Endothelial cell of umbilical vein (primary cell): ENCODE measurements around the gene ABCA2. TPM values are rescaled to one million over a fixed set of nuclear protein-coding genes. Genes with fewer than 3 reads are reported as not detected.

Experiments used
- BruUV-seq: library from RNA; stranded (reverse); fragments of 400-500 nt; replicated peaks from 2 replicates; lab custom pipeline; 2021; lab: Mats Ljungman, UMichigan
- CTCF ChIA-PET: fragments of 300-600, 350-600 bp; sonication (Branson Sonifier 250); formaldehyde crosslinking; loops from one replicate; lab custom pipeline; 2021; ENCODE audit warnings: antibody characterized with exemption, inconsistent platforms; lab: Charles Lee
- POLR2A ChIA-PET: fragments of 300-600, 350-600 bp; sonication (Branson Sonifier 250); formaldehyde crosslinking; loops from one replicate; lab custom pipeline; 2021; ENCODE audit warnings: antibody characterized with exemption, inconsistent platforms; lab: Charles Lee
- DNase-seq: peaks from one replicate; pipeline ENCODE4 v3.0.0-alpha.2; 2011; ENCODE audit warnings: low read depth, low spot score
- FAIRE-seq: peaks from 2 replicates; lab custom pipeline; 2011; peaks lifted over from hg19 to GRCh38; lab: Jason Lieb, UNC
- H2AFZ ChIP-seq: 2 replicates; pipeline ENCODE4 v1.6.0; 2012; ENCODE audit warnings: low read depth, low read length, control low read depth, inconsistent platforms
- H3K27ac ChIP-seq: 2 replicates; pipeline ENCODE4 v1.5.1; 2011; ENCODE audit warnings: low read depth, mild to moderate bottlenecking, control low read depth, low read length, moderate library complexity; ENCODE audit not compliant: insufficient read depth
- H3K27me3 ChIP-seq, 2 experiments: 2 replicates each; pipeline versions ENCODE4 v1.6.0 to v1.6.1; 2011; ENCODE audit warnings: low read length in 2 of 2, mixed read lengths in 1 of 2; ENCODE audit not compliant: control insufficient read depth in 2 of 2, insufficient read depth in 2 of 2
- H3K36me3 ChIP-seq, 2 experiments: 2 replicates in 1 of 2; 3 replicates in 1 of 2; pipeline ENCODE4 v1.5.1; 2011; ENCODE audit warnings: low read length in 2 of 2, mild to moderate bottlenecking in 1 of 2, moderate library complexity in 1 of 2; ENCODE audit not compliant: control insufficient read depth in 2 of 2, insufficient read depth in 2 of 2; ENCODE audit errors: extremely low read depth in 1 of 2
- H3K4me1 ChIP-seq: 3 replicates; pipeline ENCODE4 v1.5.1; 2011; ENCODE audit warnings: mild to moderate bottlenecking, low read length; ENCODE audit not compliant: control insufficient read depth, insufficient read depth; ENCODE audit errors: extremely low read depth
- H3K4me2 ChIP-seq: 2 replicates; pipeline ENCODE4 v1.6.1; 2011; ENCODE audit warnings: low read length, control low read depth, mixed read lengths; ENCODE audit not compliant: insufficient read depth
- H3K4me3 ChIP-seq, 3 experiments: fragments of 200-600 bp in 1 of 3; sonication (generic), shearing (Covaris generic) in 1 of 3; replicated peaks in 1 of 3; 2 replicates each; pipeline ENCODE4 v1.5.1; 2011 to 2016; ENCODE audit warnings: control low read depth in 3 of 3, low read length in 3 of 3, mild to moderate bottlenecking in 2 of 3, inconsistent platforms in 1 of 3, low read depth in 1 of 3, moderate library complexity in 1 of 3; ENCODE audit not compliant: insufficient read depth in 1 of 3
- H3K79me2 ChIP-seq: 2 replicates; pipeline ENCODE4 v1.6.0; 2012; ENCODE audit warnings: low read length, inconsistent platforms; ENCODE audit not compliant: control insufficient read depth, insufficient read depth
- H3K9ac ChIP-seq: replicated peaks from 2 replicates; pipeline ENCODE3; 2011; ENCODE audit warnings: low read length, control low read depth; ENCODE audit not compliant: insufficient read depth; ENCODE audit errors: extremely low read depth
- H3K9me1 ChIP-seq: replicated peaks from 3 replicates; pipeline ENCODE4 v1.6.0; 2011; ENCODE audit warnings: mild to moderate bottlenecking, low read length; ENCODE audit not compliant: control insufficient read depth, insufficient read depth; ENCODE audit errors: extremely low read depth
- H3K9me3 ChIP-seq: replicated peaks from 2 replicates; pipeline ENCODE4 v1.5.1; 2012; ENCODE audit warnings: low read length, inconsistent platforms; ENCODE audit not compliant: control insufficient read depth, insufficient read depth
- H4K20me1 ChIP-seq: replicated peaks from 2 replicates; pipeline ENCODE3; 2011; ENCODE audit warnings: mild to moderate bottlenecking, low read length; ENCODE audit not compliant: control insufficient read depth, insufficient read depth; ENCODE audit errors: extremely low read depth
- EZH2 ChIP-seq: IDR thresholded peaks from 2 replicates; pipeline ENCODE4 v1.6.1; 2012; ENCODE audit warnings: borderline replicate concordance, low read depth, mild to moderate bottlenecking, moderate library complexity, low read length, inconsistent platforms; ENCODE audit not compliant: severe bottlenecking
- FOS ChIP-seq: IDR thresholded peaks from 2 replicates; pipeline ENCODE4 v1.6.1; 2011; ENCODE audit warnings: mild to moderate bottlenecking, low read length, moderate library complexity, borderline replicate concordance; ENCODE audit not compliant: insufficient read depth
- GATA2 ChIP-seq: IDR thresholded peaks from 2 replicates; pipeline ENCODE4 v1.7.0; 2011; ENCODE audit warnings: low read depth, mild to moderate bottlenecking, moderate library complexity, mixed read lengths, low read length; ENCODE audit not compliant: insufficient read length, insufficient read depth
- JUN ChIP-seq: IDR thresholded peaks from 2 replicates; pipeline ENCODE4 v1.6.1; 2011; ENCODE audit warnings: borderline replicate concordance, low read depth; ENCODE audit not compliant: insufficient read length, insufficient read depth
- MYC ChIP-seq: IDR thresholded peaks from one replicate; pipeline ENCODE4 v1.6.1; 2011; ENCODE audit warnings: mild to moderate bottlenecking, low read depth, low read length
- POLR2A ChIP-seq: IDR thresholded peaks from 2 replicates; pipeline ENCODE4 v1.6.1; 2012; ENCODE audit warnings: low read depth, mild to moderate bottlenecking, control low read depth, low read length
- POLR2AphosphoS5 ChIP-seq: IDR thresholded peaks from 2 replicates; pipeline ENCODE4 v1.6.1; 2012; ENCODE audit warnings: low read depth, mild to moderate bottlenecking, control low read depth, low read length, moderate library complexity; ENCODE audit not compliant: insufficient read depth
- dilution Hi-C: fragments of 300-500 bp; cut with MboI; formaldehyde crosslinking; loops from one replicate; pipeline ENCODE4 v1.15.0; 2019; ENCODE audit warnings: low sequenced_read_pairs; ENCODE audit not compliant: extremely low pct_ligation_motif_present
- intact Hi-C: fragments of 100-400 bp; cut with micrococcal nuclease; formaldehyde crosslinking; loops from one replicate; pipeline ENCODE4 v1.10.0; 2022
- polyA plus RNA-seq, 4 experiments: library from polyadenylated mRNA; depleted of rRNA in 3 of 4; stranded (reverse) in 3 of 4; unstranded in 1 of 4; fragments of >200 nt; gene quantifications; 2 replicates each; pipeline versions ENCODE4 v1.2.1 to v1.2.3, GENCODE V29; 2011 to 2012; ENCODE audit warnings: missing spikeins in 1 of 4
- total RNA-seq: library from RNA; stranded (reverse); gene quantifications from 2 replicates; pipeline ENCODE4 v1.2.3, GENCODE V29; 2021
- TF ChIP-seq, protein P1 (sequence below), 2 donors: IDR thresholded peaks; 1 replicate in 1 of 2; 2 replicates in 1 of 2; pipeline ENCODE4 v1.5.1; 2011; ENCODE audit warnings: low read length in 2 of 2, mild to moderate bottlenecking in 2 of 2, moderate library complexity in 2 of 2, control low read depth in 1 of 2, inconsistent platforms in 1 of 2, low read depth in 1 of 2; ENCODE audit not compliant: insufficient read depth in 1 of 2; ENCODE audit errors: extremely low read depth in 1 of 2
- TF ChIP-seq, protein P2 (sequence below): IDR thresholded peaks from 2 replicates; pipeline ENCODE4 v1.6.1; 2011; ENCODE audit not compliant: insufficient read depth, insufficient read length

Gene ABCA2
- total and polyA plus RNA-seq, 2 donors (not counting 3 experiments of a cell fraction or from before 2014, with no cell fraction given), result 20.0 to 29.1 TPM

DNA sequence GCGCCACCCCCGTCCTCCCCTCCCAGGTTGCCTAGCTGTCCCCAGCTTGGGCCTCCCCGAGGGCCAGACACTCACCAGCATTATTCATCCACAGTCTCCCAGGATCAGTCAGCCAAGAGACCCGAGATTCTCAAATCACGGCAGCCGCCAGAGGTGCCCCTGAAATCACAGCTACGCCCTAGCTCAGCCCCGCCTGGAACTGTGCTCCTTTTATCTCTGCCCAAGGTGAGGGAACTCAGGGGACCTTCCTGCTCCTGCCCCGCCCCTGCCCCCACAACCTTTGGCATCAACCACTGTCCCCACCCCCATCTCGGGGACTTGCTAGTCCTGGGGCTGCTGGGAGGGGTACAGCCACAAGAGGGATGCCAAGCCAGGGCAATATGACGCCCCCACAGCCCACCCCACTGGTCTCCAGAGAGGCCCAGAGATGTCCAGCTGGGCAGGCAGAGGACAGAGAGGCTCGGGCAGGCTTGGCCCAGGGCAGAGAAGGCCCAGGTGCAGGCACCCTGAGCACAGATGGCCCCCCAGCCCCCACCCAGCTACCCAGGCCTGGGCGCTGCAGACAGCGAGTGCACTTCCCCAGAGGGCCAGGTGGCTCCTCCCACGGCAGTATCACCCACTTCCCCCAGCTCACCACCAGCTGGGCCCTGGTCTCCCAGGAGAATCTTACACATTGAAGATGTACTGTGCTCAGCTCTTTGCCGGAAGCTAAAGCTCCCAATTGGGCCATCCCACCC lies 4.0 kb upstream of the ABCA2 start, which contains the start of gene FUT7:
FUT7 (minus strand) TSS at position 185 of the 737 bp plus-strand sequence; CDS start at position 88, 97 bp downstream.
- H3K27ac ChIP-seq, result no peak within 1 kb of the TSS

More for the DNA sequence above, 4.0 kb upstream of the ABCA2 start, which contains the start of gene FUT7:
- H3K9ac ChIP-seq, result no peak within 1 kb of the TSS
- FAIRE-seq (no peak), DNase-seq (no peak)
- H3K4me2 ChIP-seq, result no peak within 1 kb of the TSS
- H3K79me2 ChIP-seq, result no peaks in the 10 kb centered on the region
- H3K4me3 ChIP-seq, result no peak within 1 kb of the TSS
- intact Hi-C loops (no loop called here), dilution Hi-C loops (no loop called here)
- no peaks in the 10 kb centered on the region for H3K9me3 ChIP-seq
- H3K4me1 ChIP-seq, result peaks cover 11% of the 10 kb centered on the region
- TF ChIP-seq POLR2AphosphoS5 (no peak), FOS (no peak), JUN (no peak), MYC (no peak), EZH2 (no peak), GATA2 (no peak), POLR2A (no peak)
- TF ChIP-seq, protein P1, sequence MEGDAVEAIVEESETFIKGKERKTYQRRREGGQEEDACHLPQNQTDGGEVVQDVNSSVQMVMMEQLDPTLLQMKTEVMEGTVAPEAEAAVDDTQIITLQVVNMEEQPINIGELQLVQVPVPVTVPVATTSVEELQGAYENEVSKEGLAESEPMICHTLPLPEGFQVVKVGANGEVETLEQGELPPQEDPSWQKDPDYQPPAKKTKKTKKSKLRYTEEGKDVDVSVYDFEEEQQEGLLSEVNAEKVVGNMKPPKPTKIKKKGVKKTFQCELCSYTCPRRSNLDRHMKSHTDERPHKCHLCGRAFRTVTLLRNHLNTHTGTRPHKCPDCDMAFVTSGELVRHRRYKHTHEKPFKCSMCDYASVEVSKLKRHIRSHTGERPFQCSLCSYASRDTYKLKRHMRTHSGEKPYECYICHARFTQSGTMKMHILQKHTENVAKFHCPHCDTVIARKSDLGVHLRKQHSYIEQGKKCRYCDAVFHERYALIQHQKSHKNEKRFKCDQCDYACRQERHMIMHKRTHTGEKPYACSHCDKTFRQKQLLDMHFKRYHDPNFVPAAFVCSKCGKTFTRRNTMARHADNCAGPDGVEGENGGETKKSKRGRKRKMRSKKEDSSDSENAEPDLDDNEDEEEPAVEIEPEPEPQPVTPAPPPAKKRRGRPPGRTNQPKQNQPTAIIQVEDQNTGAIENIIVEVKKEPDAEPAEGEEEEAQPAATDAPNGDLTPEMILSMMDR (IDR thresholded peaks at IDR 0.05; ENCODE audit: extremely low read depth in 1 of 2, insufficient read depth in 1 of 2, low read depth in 1 of 2, low read length in 2 of 2), result no peak
- TF ChIP-seq, protein P2, sequence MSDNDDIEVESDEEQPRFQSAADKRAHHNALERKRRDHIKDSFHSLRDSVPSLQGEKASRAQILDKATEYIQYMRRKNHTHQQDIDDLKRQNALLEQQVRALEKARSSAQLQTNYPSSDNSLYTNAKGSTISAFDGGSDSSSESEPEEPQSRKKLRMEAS, result no peak
- no peaks in the 10 kb centered on the region for H3K27me3 ChIP-seq
- no peaks in the 10 kb centered on the region for H4K20me1 ChIP-seq
- CTCF ChIA-PET, result interaction anchor here (0.6 to 1.0 kb wide), 3 partner anchors 15 to 40 kb away, joined by 3 to 4 read pairs (median 3); partner anchors contain the start of gene PAXX
- no peak within 1 kb of the TSS for H2AFZ ChIP-seq
- POLR2A ChIA-PET, result no interaction called here
- BruUV-seq, result no TSS peak
- H3K36me3 ChIP-seq, result no peaks in the 10 kb centered on the region
- H3K9me1 ChIP-seq, result no peaks in the 10 kb centered on the region
